ENCODE measurements around the gene MAB21L3.
A peak's percentile ranks its signal among the peaks of the same experiment; 100 is the strongest.

MAB21L3 gene

GRCh38 chr1:116164150-116164549, 53.0 kb downstream of the MAB21L3 start:
- H2BK15ac ChIP-seq (ENCODE audit: low read depth, poor library complexity, severe bottlenecking) = no peak overlapping the region
- H3K4me2 ChIP-seq (ENCODE audit: low read length, poor library complexity, severe bottlenecking) = no peak overlapping the region
- H4K8ac ChIP-seq (ENCODE audit: low read length) = no peak overlapping the region
- H3K23ac ChIP-seq (ENCODE audit: low read length in 2 of 2) = no peak overlapping the region
- no peak overlapping the region for H4K91ac ChIP-seq (ENCODE audit: low read length)
- peaks cover 0 to 35% of the 10 kb centered on the region in 2 experiments for H3K27me3 ChIP-seq (ENCODE audit: control insufficient read depth in 1 of 2, insufficient read depth in 1 of 2, low read length in 2 of 2)
- peak; percentile 8 for DNase-seq
- peak overlapping the region in 1 of 2 experiments; percentile 38 for H3K4me3 ChIP-seq (ENCODE audit: insufficient read depth in 1 of 2, low read depth in 1 of 2, low read length in 2 of 2)
- H2BK12ac ChIP-seq (ENCODE audit: low read length in 2 of 2) = no peak overlapping the region
- no peak overlapping the region for H3K27ac ChIP-seq (ENCODE audit: low read length, poor library complexity, severe bottlenecking)
- H3K9ac ChIP-seq (ENCODE audit: low read length) = peak overlapping the region; percentile 23
- H3K18ac ChIP-seq (ENCODE audit: low read depth in 1 of 2, low read length in 2 of 2) = no peak overlapping the region
- no peak overlapping the region for H2BK120ac ChIP-seq (ENCODE audit: low read depth, low read length)
- no peak overlapping the region for H3K14ac ChIP-seq (ENCODE audit: low read length in 2 of 2)
- no peak overlapping the region for H2AFZ ChIP-seq (ENCODE audit: low read depth, low read length)
- no peak overlapping the region for H3K4ac ChIP-seq (ENCODE audit: low read depth in 1 of 2, low read length in 2 of 2)
- WGBS = 20% methylated on average over 1 of the region's 2 CpGs
- no peak overlapping the region for H2AK5ac ChIP-seq (ENCODE audit: low read length, severe bottlenecking)
- H3K9me3 ChIP-seq (ENCODE audit: control insufficient read depth, low read length) = no peaks in the 10 kb centered on the region
- H3K36me3 ChIP-seq (ENCODE audit: control insufficient read depth in 1 of 2, insufficient read depth in 2 of 2, low read depth in 1 of 2, low read length in 2 of 2) = no peaks in the 10 kb centered on the region
- peaks cover 10% of the 10 kb centered on the region for H3K4me1 ChIP-seq (ENCODE audit: control insufficient read depth, insufficient read depth, low read depth, low read length)
- H2BK5ac ChIP-seq (ENCODE audit: low read depth, low read length, poor library complexity, severe bottlenecking) = no peak overlapping the region
- no peaks in the 10 kb centered on the region for H3K79me1 ChIP-seq (replicated peaks; ENCODE audit: low read length, poor library complexity, severe bottlenecking)

- Histone ChIP-seq H2BK120ac (ENCODE audit: low read depth, low read length) (no peak overlapping the region), H2AFZ (ENCODE audit: low read depth, low read length) (no peak overlapping the region), H3K79me1 (replicated peaks; ENCODE audit: low read length, poor library complexity, severe bottlenecking) (no peaks in the 10 kb centered on the region), H3K18ac (ENCODE audit: low read depth in 1 of 2, low read length in 2 of 2) (no peak overlapping the region), H2BK5ac (ENCODE audit: low read depth, low read length, poor library complexity, severe bottlenecking) (no peak overlapping the region), H3K4me2 (ENCODE audit: low read length, poor library complexity, severe bottlenecking) (no peak overlapping the region), H2AK5ac (ENCODE audit: low read length, severe bottlenecking) (no peak overlapping the region), H3K36me3 (ENCODE audit: control insufficient read depth in 1 of 2, insufficient read depth in 2 of 2, low read depth in 1 of 2, low read length in 2 of 2) (no peaks in the 10 kb centered on the region), H2BK15ac (ENCODE audit: low read depth, poor library complexity, severe bottlenecking) (no peak overlapping the region), H4K91ac (ENCODE audit: low read length) (no peak overlapping the region), H3K9me3 (ENCODE audit: control insufficient read depth, low read length) (no peaks in the 10 kb centered on the region), H4K8ac (ENCODE audit: low read length) (no peak overlapping the region), H3K27ac (ENCODE audit: low read length, poor library complexity, severe bottlenecking) (no peak overlapping the region), H3K4ac (ENCODE audit: low read depth in 1 of 2, low read length in 2 of 2) (no peak overlapping the region), H2BK12ac (ENCODE audit: low read length in 2 of 2) (no peak overlapping the region), H3K27me3 (ENCODE audit: control insufficient read depth in 1 of 2, insufficient read depth in 1 of 2, low read length in 2 of 2) (peaks cover 0 to 40% of the 10 kb centered on the region in 2 experiments), H3K14ac (ENCODE audit: low read length in 2 of 2) (no peak overlapping the region), H3K4me3 (ENCODE audit: insufficient read depth in 1 of 2, low read depth in 1 of 2, low read length in 2 of 2) (peak overlapping the region in 1 of 2 experiments; percentile 38), H3K9ac (ENCODE audit: low read length) (peak overlapping the region; percentile 23), H3K23ac (ENCODE audit: low read length in 2 of 2) (no peak overlapping the region), H3K4me1 (ENCODE audit: control insufficient read depth, insufficient read depth, low read depth, low read length) (peaks cover 10% of the 10 kb centered on the region)
- WGBS = 89% methylated on average over 4 of the region's 4 CpGs
- DNase-seq = no peak
Measured at GRCh38 chr1:116164604-116165368, 53.6 kb downstream of the MAB21L3 start.

GRCh38 chr1:116165572-116165971, 54.4 kb downstream of the MAB21L3 start:
- Histone ChIP-seq H2BK15ac (ENCODE audit: low read depth, poor library complexity, severe bottlenecking) (no peak overlapping the region), H2BK120ac (ENCODE audit: low read depth, low read length) (no peak overlapping the region), H4K8ac (ENCODE audit: low read length) (no peak overlapping the region), H3K27ac (ENCODE audit: low read length, poor library complexity, severe bottlenecking) (no peak overlapping the region), H2BK5ac (ENCODE audit: low read depth, low read length, poor library complexity, severe bottlenecking) (no peak overlapping the region), H3K4me1 (ENCODE audit: control insufficient read depth, insufficient read depth, low read depth, low read length) (peaks cover 10% of the 10 kb centered on the region), H3K4me2 (ENCODE audit: low read length, poor library complexity, severe bottlenecking) (no peak overlapping the region), H3K14ac (ENCODE audit: low read length in 2 of 2) (no peak overlapping the region), H2AK5ac (ENCODE audit: low read length, severe bottlenecking) (no peak overlapping the region), H3K4me3 (ENCODE audit: insufficient read depth in 1 of 2, low read depth in 1 of 2, low read length in 2 of 2) (no peak overlapping the region), H3K18ac (ENCODE audit: low read depth in 1 of 2, low read length in 2 of 2) (no peak overlapping the region), H3K4ac (ENCODE audit: low read depth in 1 of 2, low read length in 2 of 2) (no peak overlapping the region), H2BK12ac (ENCODE audit: low read length in 2 of 2) (no peak overlapping the region), H2AFZ (ENCODE audit: low read depth, low read length) (no peak overlapping the region), H3K9ac (ENCODE audit: low read length) (no peak overlapping the region), H3K23ac (ENCODE audit: low read length in 2 of 2) (no peak overlapping the region), H4K91ac (ENCODE audit: low read length) (no peak overlapping the region), H3K79me1 (replicated peaks; ENCODE audit: low read length, poor library complexity, severe bottlenecking) (no peaks in the 10 kb centered on the region), H3K27me3 (ENCODE audit: control insufficient read depth in 1 of 2, insufficient read depth in 1 of 2, low read length in 2 of 2) (peaks cover 0 to 40% of the 10 kb centered on the region in 2 experiments), H3K9me3 (ENCODE audit: control insufficient read depth, low read length) (no peaks in the 10 kb centered on the region), H3K36me3 (ENCODE audit: control insufficient read depth in 1 of 2, insufficient read depth in 2 of 2, low read depth in 1 of 2, low read length in 2 of 2) (no peaks in the 10 kb centered on the region)
- DNase-seq = no peak
- WGBS = 82% methylated on average over 9 of the region's 9 CpGs

GRCh38 chr1:116166011-116166571, 54.9 kb downstream of the MAB21L3 start:
- no peak overlapping the region for H4K91ac ChIP-seq (ENCODE audit: low read length)
- H3K14ac ChIP-seq (ENCODE audit: low read length in 2 of 2) = no peak overlapping the region
- no peak overlapping the region for H2AFZ ChIP-seq (ENCODE audit: low read depth, low read length)
- H2BK15ac ChIP-seq (ENCODE audit: low read depth, poor library complexity, severe bottlenecking) = no peak overlapping the region
- H3K4me2 ChIP-seq (ENCODE audit: low read length, poor library complexity, severe bottlenecking) = no peak overlapping the region
- H3K27ac ChIP-seq (ENCODE audit: low read length, poor library complexity, severe bottlenecking) = no peak overlapping the region
- no peaks in the 10 kb centered on the region for H3K79me1 ChIP-seq (replicated peaks; ENCODE audit: low read length, poor library complexity, severe bottlenecking)
- H3K23ac ChIP-seq (ENCODE audit: low read length in 2 of 2) = no peak overlapping the region
- no peak overlapping the region for H2BK120ac ChIP-seq (ENCODE audit: low read depth, low read length)
- H3K9ac ChIP-seq (ENCODE audit: low read length) = no peak overlapping the region
- peaks cover 10% of the 10 kb centered on the region for H3K4me1 ChIP-seq (ENCODE audit: control insufficient read depth, insufficient read depth, low read depth, low read length)
- H3K36me3 ChIP-seq (ENCODE audit: control insufficient read depth in 1 of 2, insufficient read depth in 2 of 2, low read depth in 1 of 2, low read length in 2 of 2) = no peaks in the 10 kb centered on the region
- no peak overlapping the region for H2AK5ac ChIP-seq (ENCODE audit: low read length, severe bottlenecking)
- no peak overlapping the region for H2BK12ac ChIP-seq (ENCODE audit: low read length in 2 of 2)
- 83% methylated on average over 6 of the region's 6 CpGs for WGBS
- H3K4me3 ChIP-seq (ENCODE audit: insufficient read depth in 1 of 2, low read depth in 1 of 2, low read length in 2 of 2) = no peak overlapping the region
- no peak for DNase-seq
- H4K8ac ChIP-seq (ENCODE audit: low read length) = no peak overlapping the region
- H3K27me3 ChIP-seq (ENCODE audit: control insufficient read depth in 1 of 2, insufficient read depth in 1 of 2, low read length in 2 of 2) = peaks cover 0 to 40% of the 10 kb centered on the region in 2 experiments
- H2BK5ac ChIP-seq (ENCODE audit: low read depth, low read length, poor library complexity, severe bottlenecking) = no peak overlapping the region
- H3K4ac ChIP-seq (ENCODE audit: low read depth in 1 of 2, low read length in 2 of 2) = no peak overlapping the region
- H3K18ac ChIP-seq (ENCODE audit: low read depth in 1 of 2, low read length in 2 of 2) = no peak overlapping the region
- H3K9me3 ChIP-seq (ENCODE audit: control insufficient read depth, low read length) = no peaks in the 10 kb centered on the region
